ENCODE data around the gene DCC.

DNA sequence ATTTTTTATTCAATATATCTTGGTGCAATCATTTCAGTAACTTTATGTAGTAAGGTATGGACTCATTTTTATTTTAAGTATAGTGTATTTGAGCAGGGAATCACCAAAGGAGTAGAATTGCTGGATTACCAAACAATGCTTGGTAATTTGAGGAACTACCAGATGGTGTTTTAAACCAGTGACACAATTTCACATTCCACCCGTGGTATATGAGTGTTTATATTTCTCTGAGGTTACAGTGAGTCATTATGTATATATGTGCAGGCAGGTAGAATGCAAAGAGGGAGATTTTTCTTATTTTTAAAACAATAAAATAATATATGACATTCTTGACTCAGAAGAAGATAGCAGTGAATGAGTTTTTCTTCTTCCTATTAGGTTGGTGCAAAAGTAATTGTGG, 596.9 kb downstream of the DCC start:
- TF ChIP-seq, protein P1, sequence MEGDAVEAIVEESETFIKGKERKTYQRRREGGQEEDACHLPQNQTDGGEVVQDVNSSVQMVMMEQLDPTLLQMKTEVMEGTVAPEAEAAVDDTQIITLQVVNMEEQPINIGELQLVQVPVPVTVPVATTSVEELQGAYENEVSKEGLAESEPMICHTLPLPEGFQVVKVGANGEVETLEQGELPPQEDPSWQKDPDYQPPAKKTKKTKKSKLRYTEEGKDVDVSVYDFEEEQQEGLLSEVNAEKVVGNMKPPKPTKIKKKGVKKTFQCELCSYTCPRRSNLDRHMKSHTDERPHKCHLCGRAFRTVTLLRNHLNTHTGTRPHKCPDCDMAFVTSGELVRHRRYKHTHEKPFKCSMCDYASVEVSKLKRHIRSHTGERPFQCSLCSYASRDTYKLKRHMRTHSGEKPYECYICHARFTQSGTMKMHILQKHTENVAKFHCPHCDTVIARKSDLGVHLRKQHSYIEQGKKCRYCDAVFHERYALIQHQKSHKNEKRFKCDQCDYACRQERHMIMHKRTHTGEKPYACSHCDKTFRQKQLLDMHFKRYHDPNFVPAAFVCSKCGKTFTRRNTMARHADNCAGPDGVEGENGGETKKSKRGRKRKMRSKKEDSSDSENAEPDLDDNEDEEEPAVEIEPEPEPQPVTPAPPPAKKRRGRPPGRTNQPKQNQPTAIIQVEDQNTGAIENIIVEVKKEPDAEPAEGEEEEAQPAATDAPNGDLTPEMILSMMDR (IDR thresholded peaks at IDR 0.05), result no peak
- no peak for TF ChIP-seq EP300 (IDR thresholded peaks at IDR 0.05)

All from tibial nerve (tissue), 4 donors.